Cardiac fibroblast (primary cell): ENCODE measurements around the gene HORMAD2.

Experiments
- DNase-seq, 2 donors: peaks; one replicate each; pipeline versions ENCODE4 v3.0.0 to v3.0.0-alpha.2; 2010; ENCODE audit warnings: low read depth in 2 of 2
- H3K4me3 ChIP-seq, 2 donors: replicated peaks in 1 of 2; 1 replicate in 1 of 2; 2 replicates in 1 of 2; pipeline ENCODE4 v1.5.1; 2011; ENCODE audit warnings: low read depth in 2 of 2, low read length in 2 of 2, mild to moderate bottlenecking in 2 of 2, moderate library complexity in 1 of 2
- CTCF ChIP-seq: IDR thresholded peaks from one replicate; pipeline ENCODE4 v1.5.1; 2011; ENCODE audit warnings: low read depth, mild to moderate bottlenecking, low read length, inconsistent platforms

Gene HORMAD2

GRCh38 chr22:30169002-30169401 is 88.7 kb downstream of the HORMAD2 start:
- no peak for TF ChIP-seq CTCF
- DNase-seq: no peak
- H3K4me3 ChIP-seq: no peak overlapping the region

GRCh38 chr22:30170129-30170528 is 89.9 kb downstream of the HORMAD2 start:
- TF ChIP-seq CTCF: no peak
- no peak overlapping the region for H3K4me3 ChIP-seq
- no peak for DNase-seq

- no peak for DNase-seq
- H3K4me3 ChIP-seq: no peak overlapping the region
- TF ChIP-seq CTCF: no peak
Measured at GRCh38 chr22:30171008-30171407, 90.7 kb downstream of the HORMAD2 start.

GRCh38 chr22:30175690-30176288 is 95.5 kb downstream of the HORMAD2 start:
- TF ChIP-seq CTCF: no peak
- no peak for DNase-seq
- H3K4me3 ChIP-seq: no peak overlapping the region

GRCh38 chr22:30176431-30176830 is 96.2 kb downstream of the HORMAD2 start:
- no peak for DNase-seq
- H3K4me3 ChIP-seq: no peak overlapping the region
- no peak for TF ChIP-seq CTCF

- no peak for DNase-seq
- no peak for TF ChIP-seq CTCF
- no peak overlapping the region for H3K4me3 ChIP-seq
Measured at GRCh38 chr22:30178181-30179126, 98.2 kb downstream of the HORMAD2 start.
